ENCODE results near the gene ATL2. TPM values are rescaled to one million over a fixed set of nuclear protein-coding genes. Genes with fewer than 3 reads are reported as not detected.

The ATL2 gene
- total and polyA plus RNA-seq, 2 experiments from 2014 or later, result 28.0 to 72.4 TPM

DNA sequence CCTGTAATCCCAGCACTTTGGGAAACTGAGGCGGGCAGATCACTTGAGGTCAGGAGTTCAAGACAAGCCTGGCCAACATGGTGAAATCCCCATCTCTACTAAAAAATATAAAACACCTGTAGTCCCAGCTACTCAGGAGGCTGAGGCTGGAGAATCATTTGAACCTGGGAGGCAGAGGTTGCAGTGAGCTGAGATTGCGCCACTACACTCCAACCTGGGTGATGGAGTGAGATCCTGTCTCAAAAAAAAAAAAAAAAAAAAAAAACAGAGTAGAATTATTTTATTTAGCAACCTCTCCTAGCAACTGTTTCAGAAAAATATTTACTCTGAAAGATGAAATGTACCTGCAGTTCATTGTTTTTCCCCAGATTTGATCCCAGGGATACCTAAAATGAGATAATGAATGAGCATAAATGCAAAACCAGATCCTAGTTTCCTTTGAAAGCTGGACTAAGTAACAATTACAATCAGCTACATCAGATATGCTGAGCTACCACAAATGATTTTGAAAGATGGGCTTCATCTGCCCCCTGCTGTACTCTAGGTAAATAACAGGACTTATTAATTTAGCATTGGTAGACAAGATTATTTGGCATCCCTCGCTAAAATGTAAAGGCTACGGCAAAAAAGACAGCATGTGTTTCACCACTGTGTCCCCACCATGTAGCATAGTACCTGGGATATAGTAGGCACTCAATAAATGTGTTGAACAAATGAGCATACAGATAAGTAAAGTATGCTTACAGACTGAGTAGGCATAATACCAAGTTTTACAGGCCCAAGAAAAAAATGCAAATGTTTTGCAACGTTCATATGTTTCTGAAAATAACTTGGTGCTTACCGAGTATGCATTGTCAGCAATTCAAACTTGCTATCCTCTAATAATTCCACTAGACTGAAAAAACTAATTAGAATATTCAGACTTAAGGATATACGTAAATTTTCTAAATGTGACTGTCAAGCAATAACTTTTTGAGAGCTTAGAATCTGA is 102.5 kb downstream of the ATL2 start:
- H3K4me2 ChIP-seq, result no peak overlapping the region
- no peaks in the 10 kb centered on the region for H3K27me3 ChIP-seq
- H4K20me1 ChIP-seq (ENCODE audit: insufficient read depth, poor library complexity, severe bottlenecking), result no peaks in the 10 kb centered on the region
- peaks cover 18% of the 10 kb centered on the region for H3K4me1 ChIP-seq (ENCODE audit: insufficient read depth)
- 64% methylated on average over 7 of the region's 7 CpGs for WGBS (ENCODE audit: low lambda C conversion rate, missing lambda C conversion rate)
- H3K79me2 ChIP-seq, result no peaks in the 10 kb centered on the region
- no peak overlapping the region for H2AFZ ChIP-seq
- TF ChIP-seq, protein P1, sequence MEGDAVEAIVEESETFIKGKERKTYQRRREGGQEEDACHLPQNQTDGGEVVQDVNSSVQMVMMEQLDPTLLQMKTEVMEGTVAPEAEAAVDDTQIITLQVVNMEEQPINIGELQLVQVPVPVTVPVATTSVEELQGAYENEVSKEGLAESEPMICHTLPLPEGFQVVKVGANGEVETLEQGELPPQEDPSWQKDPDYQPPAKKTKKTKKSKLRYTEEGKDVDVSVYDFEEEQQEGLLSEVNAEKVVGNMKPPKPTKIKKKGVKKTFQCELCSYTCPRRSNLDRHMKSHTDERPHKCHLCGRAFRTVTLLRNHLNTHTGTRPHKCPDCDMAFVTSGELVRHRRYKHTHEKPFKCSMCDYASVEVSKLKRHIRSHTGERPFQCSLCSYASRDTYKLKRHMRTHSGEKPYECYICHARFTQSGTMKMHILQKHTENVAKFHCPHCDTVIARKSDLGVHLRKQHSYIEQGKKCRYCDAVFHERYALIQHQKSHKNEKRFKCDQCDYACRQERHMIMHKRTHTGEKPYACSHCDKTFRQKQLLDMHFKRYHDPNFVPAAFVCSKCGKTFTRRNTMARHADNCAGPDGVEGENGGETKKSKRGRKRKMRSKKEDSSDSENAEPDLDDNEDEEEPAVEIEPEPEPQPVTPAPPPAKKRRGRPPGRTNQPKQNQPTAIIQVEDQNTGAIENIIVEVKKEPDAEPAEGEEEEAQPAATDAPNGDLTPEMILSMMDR (IDR thresholded peaks at IDR 0.05; ENCODE audit: poor library complexity), result peak; percentile 82
- TF ChIP-seq EZH2 (IDR thresholded peaks at IDR 0.05; ENCODE audit: borderline replicate concordance) (no peak), EZH2phosphoT487 (IDR thresholded peaks at IDR 0.05; ENCODE audit: low read depth, severe bottlenecking, unreplicated experiment) (no peak)
- H3K27ac ChIP-seq, result no peak overlapping the region
- no peak overlapping the region for H3K4me3 ChIP-seq
- no peaks in the 10 kb centered on the region for H3K9me3 ChIP-seq (ENCODE audit: low read depth)
- H3K9me2 ChIP-seq (replicated peaks; ENCODE audit: insufficient read depth), result no peaks in the 10 kb centered on the region
- DNase-seq (ENCODE audit: low spot score), result peak; percentile 80
- H3K36me3 ChIP-seq (replicated peaks; ENCODE audit: insufficient read depth, low read depth), result no peaks in the 10 kb centered on the region

DNA sequence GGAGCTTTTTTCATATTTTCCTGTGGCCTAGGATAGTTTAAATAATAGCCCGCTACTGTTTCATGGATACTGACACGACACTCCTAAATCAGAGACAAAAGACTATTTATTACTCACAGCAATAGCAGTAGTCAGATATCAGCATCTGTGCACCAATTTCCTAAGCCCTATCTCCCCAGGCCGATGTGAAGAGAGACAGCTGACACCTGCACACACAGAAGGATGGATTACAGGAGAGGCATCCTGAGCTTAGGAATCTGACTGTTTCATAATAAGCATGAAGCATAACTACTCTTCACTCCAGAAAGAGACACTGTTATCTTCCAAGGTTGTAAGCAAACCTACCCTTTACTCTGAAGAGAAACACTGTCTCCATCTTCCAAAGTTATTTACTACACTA is 105.4 kb downstream of the ATL2 start:
- TF ChIP-seq, protein P1 (IDR thresholded peaks at IDR 0.05; ENCODE audit: poor library complexity), result no peak
- TF ChIP-seq EZH2 (IDR thresholded peaks at IDR 0.05; ENCODE audit: borderline replicate concordance) (no peak), EZH2phosphoT487 (IDR thresholded peaks at IDR 0.05; ENCODE audit: low read depth, severe bottlenecking, unreplicated experiment) (no peak)
- H3K9me2 ChIP-seq (replicated peaks; ENCODE audit: insufficient read depth), result no peaks in the 10 kb centered on the region
- H3K4me1 ChIP-seq (ENCODE audit: insufficient read depth), result no peaks in the 10 kb centered on the region

DNA sequence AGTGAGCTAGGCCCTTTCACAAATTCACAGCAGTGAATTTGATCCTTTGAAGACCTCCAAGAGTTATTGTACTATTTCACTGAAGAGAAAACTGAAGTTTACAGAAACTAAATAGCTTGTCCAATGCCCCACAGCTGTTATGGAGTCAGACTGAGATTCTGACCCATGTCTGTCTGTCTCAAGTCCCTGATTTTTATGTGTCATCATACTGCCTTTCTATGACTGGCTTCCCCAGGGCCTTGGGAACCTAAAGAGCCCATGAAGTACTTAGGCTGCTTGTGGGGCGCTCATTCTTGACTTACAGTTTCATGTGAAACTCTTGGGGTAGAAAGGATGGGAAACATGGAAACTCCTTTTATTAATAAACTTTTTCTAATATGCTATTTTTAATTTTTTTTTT is 107.7 kb downstream of the ATL2 start:
- Histone ChIP-seq H3K79me2 (no peaks in the 10 kb centered on the region), H3K36me3 (replicated peaks; ENCODE audit: insufficient read depth, low read depth) (no peaks in the 10 kb centered on the region), H3K9me3 (ENCODE audit: low read depth) (no peaks in the 10 kb centered on the region), H2AFZ (no peak overlapping the region), H3K4me1 (ENCODE audit: insufficient read depth) (no peaks in the 10 kb centered on the region), H3K27ac (no peak overlapping the region), H4K20me1 (ENCODE audit: insufficient read depth, poor library complexity, severe bottlenecking) (no peaks in the 10 kb centered on the region), H3K4me3 (no peak overlapping the region), H3K9me2 (replicated peaks; ENCODE audit: insufficient read depth) (no peaks in the 10 kb centered on the region), H3K4me2 (no peak overlapping the region), H3K27me3 (no peaks in the 10 kb centered on the region)
- DNase-seq (ENCODE audit: low spot score), result no peak
- no peak for TF ChIP-seq EZH2 (IDR thresholded peaks at IDR 0.05; ENCODE audit: borderline replicate concordance)
- TF ChIP-seq, protein P1 (IDR thresholded peaks at IDR 0.05; ENCODE audit: poor library complexity), result no peak
- TF ChIP-seq EZH2phosphoT487 (IDR thresholded peaks at IDR 0.05; ENCODE audit: low read depth, severe bottlenecking, unreplicated experiment), result no peak
- WGBS (ENCODE audit: low lambda C conversion rate, missing lambda C conversion rate), result 97% methylated on average over 1 of the region's 1 CpG

More for the DNA sequence above, 105.4 kb downstream of the ATL2 start:
- Histone ChIP-seq H3K36me3 (replicated peaks; ENCODE audit: insufficient read depth, low read depth) (no peaks in the 10 kb centered on the region), H3K4me3 (no peak overlapping the region), H2AFZ (no peak overlapping the region), H4K20me1 (ENCODE audit: insufficient read depth, poor library complexity, severe bottlenecking) (no peaks in the 10 kb centered on the region), H3K27ac (no peak overlapping the region), H3K4me2 (no peak overlapping the region), H3K27me3 (no peaks in the 10 kb centered on the region), H3K79me2 (no peaks in the 10 kb centered on the region), H3K9me3 (ENCODE audit: low read depth) (no peaks in the 10 kb centered on the region)
- 88% methylated on average over 3 of the region's 3 CpGs for WGBS (ENCODE audit: low lambda C conversion rate, missing lambda C conversion rate)
- no peak for DNase-seq (ENCODE audit: low spot score)

All from hepatocyte (in vitro differentiated cells).